GM21576 (cell line): ENCODE results near the gene NRAS.
A peak's percentile ranks its signal among the peaks of the same experiment; 100 is the strongest.
"Not testable (repeated sequence)": the region's sequence is repeated elsewhere in the genome, so short reads cannot be mapped to it uniquely, and the experiment has no call there.

Experiments used
- ATAC-seq: cut with Tn5 transposase; IDR thresholded peaks from one replicate; pipeline ENCODE4 v1.9.1; 2021; ENCODE audit warnings: mild to moderate bottlenecking, moderate library complexity; ENCODE audit not compliant: unreplicated experiment

Gene NRAS

DNA sequence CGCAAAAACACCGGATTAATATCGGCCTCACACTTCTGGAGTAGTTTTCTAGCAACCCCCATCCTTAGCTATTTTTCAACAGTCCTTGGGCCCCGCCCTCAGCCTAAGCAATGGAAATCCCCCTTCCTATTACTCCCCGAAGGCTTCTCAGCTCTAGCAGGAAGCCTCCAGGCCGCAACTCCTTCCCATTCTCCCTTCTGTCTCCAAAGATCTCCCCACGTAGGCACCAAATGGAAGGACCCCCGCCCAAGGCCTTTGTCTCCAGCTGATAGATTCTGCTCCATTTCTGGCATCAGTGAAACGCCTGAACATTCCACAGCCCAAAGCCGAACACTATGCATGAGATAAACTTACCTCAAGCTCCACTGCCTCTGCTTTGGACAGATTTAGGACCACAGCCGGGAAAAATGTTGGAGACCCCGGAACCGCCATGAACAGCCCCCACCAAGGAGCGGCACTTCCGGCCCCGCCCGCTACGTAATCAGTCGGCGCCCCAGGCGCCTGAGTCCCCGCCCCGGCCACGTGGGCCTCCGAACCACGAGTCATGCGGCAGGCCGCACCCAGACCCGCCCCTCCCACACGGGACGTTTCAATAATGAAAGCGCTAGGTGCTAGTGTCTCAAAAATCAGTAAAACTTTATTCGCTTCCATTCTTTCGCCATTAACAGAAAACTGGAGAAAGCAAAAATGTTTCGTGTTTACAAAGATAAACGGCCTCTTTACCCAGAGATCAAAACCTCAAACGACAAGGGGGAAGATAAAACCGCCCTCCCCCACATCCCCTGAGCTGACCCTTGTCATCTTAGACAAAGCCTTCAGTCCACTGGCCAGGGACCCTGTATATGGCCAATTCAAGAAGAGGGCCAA lies at the start of gene NRAS:
NRAS (minus strand) TSS at position 468 of the 867 bp plus-strand sequence. CDS start 611 bp downstream, outside the sequence.
- peak; percentile 88 for ATAC-seq

- no peak for ATAC-seq
Observed at GRCh38 chr1:114764689-114765088, 48.1 kb upstream of the NRAS start.

GRCh38 chr1:114758256-114758832 lies 41.8 kb upstream of the NRAS start:
- no peak for ATAC-seq

GRCh38 chr1:114757455-114758255 lies 41.1 kb upstream of the NRAS start, which contains the start of gene CSDE1:
CSDE1 (minus strand) TSS chr1:114757984; CDS start chr1:114739890, 18,094 bp downstream.
- peak; percentile 76 for ATAC-seq

- no peak for ATAC-seq
Observed at GRCh38 chr1:114756949-114757454, 40.4 kb upstream of the NRAS start.

GRCh38 chr1:114756009-114756892 lies 39.7 kb upstream of the NRAS start:
- peak; percentile 45 for ATAC-seq

- no peak for ATAC-seq
Observed at GRCh38 chr1:114755006-114755931, 38.7 kb upstream of the NRAS start.

DNA sequence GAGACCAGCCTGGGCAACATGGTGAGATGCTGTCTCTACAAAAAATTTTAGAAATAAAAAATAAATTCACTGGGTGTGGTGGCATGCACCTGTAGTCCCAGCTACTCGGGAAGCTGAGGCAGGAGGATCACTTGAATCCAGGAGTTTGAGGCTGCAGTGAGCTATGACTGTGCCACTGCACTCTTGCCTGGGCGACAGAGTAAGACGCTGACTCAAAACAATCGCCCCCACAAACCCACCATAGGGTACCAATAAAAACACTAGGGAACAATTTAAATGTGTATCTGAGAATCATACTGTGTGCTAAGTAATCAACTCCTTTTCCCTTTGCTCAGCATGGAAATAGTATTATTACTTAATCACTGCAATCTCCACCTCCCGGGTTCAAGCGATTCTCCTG lies 37.1 kb upstream of the NRAS start:
- ATAC-seq, result not testable (repeated sequence)

GRCh38 chr1:114753143-114753542 lies 36.6 kb upstream of the NRAS start:
- ATAC-seq, result no peak

DNA sequence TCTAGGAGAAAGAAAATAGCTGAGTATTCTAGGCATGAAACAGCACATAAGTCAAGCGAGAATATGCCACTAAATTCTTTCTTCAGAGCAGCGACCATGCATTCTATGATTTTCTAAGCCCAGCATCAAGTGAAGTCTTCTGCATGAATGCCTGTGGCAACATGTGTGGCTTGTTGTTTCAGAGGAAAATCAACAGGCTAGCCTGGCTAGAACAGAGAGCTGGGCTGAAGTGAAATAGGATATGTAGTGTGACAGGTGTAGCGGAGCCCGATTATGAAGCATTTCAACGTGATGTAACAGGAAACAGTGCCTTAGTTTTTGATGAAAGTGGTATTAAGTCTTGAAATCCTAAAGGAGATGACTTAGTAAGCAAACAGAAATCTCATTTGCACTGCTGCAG lies 34.2 kb upstream of the NRAS start:
- ATAC-seq, result no peak

GRCh38 chr1:114749835-114750234 lies 33.3 kb upstream of the NRAS start:
- ATAC-seq, result no peak

DNA sequence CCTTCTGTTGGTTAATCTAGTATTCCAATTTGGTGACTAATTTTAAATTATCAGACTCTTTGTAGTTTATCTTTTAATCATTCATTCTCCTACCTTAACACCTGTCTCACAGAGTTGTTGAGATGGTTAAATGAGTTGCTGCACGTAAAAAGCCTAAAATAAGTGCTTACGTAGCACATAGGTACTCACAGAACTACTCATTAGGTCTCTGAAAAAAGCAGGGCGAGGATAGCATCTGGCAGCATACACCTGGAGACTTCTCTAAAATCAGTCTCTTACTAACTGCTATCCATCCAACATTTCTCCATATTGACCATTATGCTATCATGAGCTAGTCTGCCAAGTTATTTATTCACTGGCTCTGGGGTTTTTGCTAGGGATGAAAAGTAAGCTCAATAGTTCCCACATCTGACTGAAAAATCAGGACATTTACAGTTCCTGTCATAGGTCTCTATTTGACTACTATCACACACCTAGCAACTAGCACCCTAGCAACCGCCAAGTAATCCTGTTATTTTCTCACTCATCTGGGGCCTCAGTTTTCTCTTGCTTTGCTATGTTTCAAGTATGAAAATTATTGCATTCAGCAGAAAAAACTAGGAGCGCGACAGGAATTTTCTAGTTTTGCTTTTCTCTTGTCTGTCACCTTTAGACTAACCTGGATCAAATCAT lies 30.0 kb upstream of the NRAS start:
- ATAC-seq, result no peak

- no peak for ATAC-seq
Observed at GRCh38 chr1:114745291-114745690, 28.7 kb upstream of the NRAS start.

- ATAC-seq, result no peak
Observed at GRCh38 chr1:114741963-114742746, 25.6 kb upstream of the NRAS start.

- no peak for ATAC-seq
Observed at GRCh38 chr1:114740331-114740730, 23.8 kb upstream of the NRAS start.

DNA sequence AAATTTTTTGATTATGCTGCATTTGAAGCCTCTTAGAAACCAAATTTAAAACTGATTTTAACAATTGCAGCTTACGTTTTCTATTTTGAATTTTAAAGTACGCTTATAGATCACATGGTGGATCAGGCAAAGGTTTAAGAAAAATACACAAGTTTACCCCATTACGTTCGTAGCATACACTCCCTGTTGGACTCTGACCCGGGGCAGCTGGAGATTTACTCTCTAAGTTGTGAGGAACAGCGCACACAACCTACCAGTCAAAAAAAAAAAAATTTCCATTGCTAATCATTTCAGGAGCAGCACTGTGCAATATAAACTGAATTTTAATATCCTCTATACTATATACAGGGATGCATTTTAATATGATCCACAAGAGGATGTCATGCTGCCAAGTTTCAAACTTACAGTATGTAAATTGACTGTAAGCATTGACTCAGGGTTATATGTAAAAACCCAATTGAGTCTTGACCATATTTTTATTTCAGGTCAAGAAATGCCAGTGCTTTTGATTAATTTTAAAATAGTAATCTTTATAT lies 20.8 kb upstream of the NRAS start:
- no peak for ATAC-seq

GRCh38 chr1:114735479-114735878 lies 18.9 kb upstream of the NRAS start:
- no peak for ATAC-seq

DNA sequence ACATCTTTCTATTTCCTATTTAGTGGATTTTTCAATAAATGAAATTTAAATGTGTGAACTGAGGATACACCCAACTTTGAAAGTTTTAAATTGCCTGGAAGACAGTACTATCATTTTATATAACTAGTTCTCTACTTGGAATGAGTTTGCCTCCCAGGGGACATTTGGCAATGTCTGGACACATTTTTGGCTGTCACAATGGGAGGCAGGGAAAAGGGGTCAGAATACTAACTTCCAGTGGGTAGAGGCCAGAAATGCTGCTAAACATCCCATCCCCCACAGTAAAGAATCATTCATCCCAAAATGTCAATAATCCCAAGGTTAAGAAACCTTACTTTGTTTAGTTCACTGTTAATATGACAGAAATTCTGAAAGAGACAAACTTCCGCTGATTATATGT lies 13.2 kb upstream of the NRAS start:
- ATAC-seq, result no peak
